HG02852 (cell line): Measurements from ENCODE around the gene PCBP3.
"Not testable (repeated sequence)": the region's sequence is repeated elsewhere in the genome, so short reads cannot be mapped to it uniquely, and the experiment has no call there.

ENCODE experiments used
- ATAC-seq: cut with Tn5 transposase; IDR thresholded peaks from one replicate; pipeline ENCODE4 v1.9.1; 2021; ENCODE audit warnings: mild to moderate bottlenecking, moderate library complexity; ENCODE audit not compliant: unreplicated experiment

PCBP3 gene

DNA sequence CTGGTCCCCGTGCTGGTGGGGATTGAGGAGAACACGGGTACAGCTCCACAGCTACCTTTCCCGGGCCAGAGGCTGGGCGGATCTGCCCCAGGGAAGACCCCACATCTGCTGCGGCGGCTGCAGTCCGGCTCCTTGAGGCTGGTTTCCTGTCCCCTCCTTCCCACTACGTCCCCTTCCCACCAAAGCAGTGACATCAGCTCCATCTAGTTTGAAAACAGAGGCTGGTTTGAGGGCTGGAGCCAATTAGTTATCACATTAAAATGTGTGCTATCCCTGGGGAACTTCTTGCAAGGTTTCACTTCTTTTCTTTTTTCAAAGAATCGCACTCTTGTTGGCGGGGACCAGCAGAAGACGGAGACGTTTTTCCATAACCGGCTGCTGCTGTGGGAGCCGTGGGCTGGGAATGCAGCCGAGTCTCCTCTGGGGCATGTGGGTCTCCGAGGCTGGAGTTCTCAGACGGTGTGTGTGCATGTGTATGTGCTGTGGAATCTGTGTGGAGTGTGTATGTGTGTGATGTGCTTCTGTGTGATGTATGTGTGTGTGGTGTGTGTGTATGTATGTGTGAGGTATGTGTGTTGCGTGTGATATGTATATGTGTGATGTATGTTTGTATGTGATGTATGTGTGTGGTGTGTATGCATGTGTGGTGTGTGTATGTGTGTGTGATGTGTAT is 8.9 kb upstream of the PCBP3 start:
- no peak for ATAC-seq

GRCh38 chr21:45635271-45636151 is 8.0 kb upstream of the PCBP3 start:
- no peak for ATAC-seq

GRCh38 chr21:45636459-45636858 is 7.1 kb upstream of the PCBP3 start:
- no peak for ATAC-seq

- no peak for ATAC-seq
Measured at GRCh38 chr21:45636951-45637646, 6.4 kb upstream of the PCBP3 start.

- no peak for ATAC-seq
Measured at GRCh38 chr21:45637883-45638282, 5.6 kb upstream of the PCBP3 start.

GRCh38 chr21:45638707-45639106 is 4.8 kb upstream of the PCBP3 start:
- ATAC-seq, result no peak

DNA sequence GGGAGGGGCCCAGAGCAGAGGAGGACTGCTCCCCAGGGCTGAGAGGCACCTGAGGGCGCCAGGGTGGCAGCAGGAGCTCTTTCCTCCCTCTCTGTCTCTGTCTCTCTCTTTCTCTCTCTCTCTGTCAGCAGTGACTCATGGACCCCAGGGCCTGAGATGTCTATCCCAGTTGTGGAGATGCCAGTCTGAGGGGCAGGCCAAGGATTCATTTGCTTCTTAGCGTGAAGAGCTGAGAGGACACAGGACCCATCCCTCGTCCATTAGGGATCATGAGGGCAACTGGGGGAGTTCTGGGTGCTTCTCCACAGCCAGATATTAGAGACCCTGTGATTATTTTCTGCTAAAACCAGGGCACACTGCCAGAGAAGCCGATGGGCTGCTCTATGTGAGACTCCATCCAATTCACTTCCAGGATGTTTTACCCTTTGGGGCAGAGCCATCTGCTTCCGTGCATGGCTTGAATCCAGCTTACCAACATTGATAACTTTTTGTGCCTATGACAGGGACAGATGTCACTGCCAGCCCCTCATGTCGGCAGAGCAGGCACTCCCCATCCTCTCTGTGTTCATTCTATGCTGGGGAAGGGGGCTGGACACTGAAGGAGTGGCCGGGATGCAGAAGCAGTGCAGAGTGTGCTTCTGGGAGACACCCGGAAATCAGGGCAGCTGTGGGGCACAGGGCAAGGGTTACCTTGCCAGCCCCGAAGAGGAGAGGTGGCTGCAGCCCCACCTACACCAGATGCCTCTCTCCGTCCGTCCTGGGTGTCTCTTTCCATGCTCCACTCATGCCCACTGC is 4.1 kb upstream of the PCBP3 start:
- ATAC-seq, result no peak

GRCh38 chr21:45640001-45640887 is 3.3 kb upstream of the PCBP3 start:
- ATAC-seq, result no peak

- no peak for ATAC-seq
Measured at GRCh38 chr21:45640888-45641479, 2.5 kb upstream of the PCBP3 start.

- no peak for ATAC-seq
Measured at GRCh38 chr21:45641480-45642035, 2.0 kb upstream of the PCBP3 start.

- no peak for ATAC-seq
Measured at GRCh38 chr21:45642122-45642813, 1.3 kb upstream of the PCBP3 start.

DNA sequence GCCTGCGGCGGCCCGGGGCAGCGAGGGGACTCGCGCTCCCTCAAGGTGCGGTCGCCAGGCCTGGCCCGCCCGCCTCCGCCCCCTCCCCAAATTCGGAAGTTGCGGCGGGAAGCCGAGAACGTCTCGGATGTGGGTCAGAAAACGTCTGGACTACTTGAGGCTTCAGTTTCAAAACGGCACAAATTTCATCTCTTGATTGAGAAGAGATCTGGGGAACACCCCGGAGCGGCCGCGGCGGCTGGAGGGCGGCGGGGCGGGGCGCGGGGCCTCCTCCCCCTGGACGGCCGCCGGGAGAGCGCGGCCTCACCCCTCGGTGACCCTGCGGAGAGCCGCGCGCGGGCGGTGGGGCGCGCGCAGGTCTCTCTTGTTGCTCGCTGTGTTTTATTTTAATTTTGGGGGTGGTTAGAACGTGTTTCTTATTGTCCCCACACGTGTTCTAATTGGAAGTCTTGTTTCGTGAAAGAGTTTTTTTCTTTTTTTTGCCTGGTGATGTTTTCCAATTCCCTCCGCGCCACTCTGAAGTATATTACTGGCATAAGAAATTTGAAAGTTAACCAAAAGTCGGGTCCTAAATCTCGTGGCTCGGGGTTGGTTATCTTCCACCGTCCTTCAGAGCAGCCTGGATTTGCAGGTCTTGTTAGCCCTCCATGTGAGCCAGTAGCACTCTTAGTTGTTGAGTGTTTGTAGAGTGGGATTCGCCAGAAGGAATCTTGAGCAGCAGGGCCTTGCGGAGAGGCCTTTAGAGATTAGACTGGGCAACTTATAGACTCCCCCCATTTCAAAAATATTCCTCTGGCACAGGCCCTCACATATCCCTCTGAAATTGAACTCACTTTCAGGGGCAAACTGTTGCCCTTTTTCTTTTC is 749 bp downstream of the PCBP3 start:
- ATAC-seq, result no peak

- no peak for ATAC-seq
Measured at GRCh38 chr21:45651921-45652320, 8.4 kb downstream of the PCBP3 start.

DNA sequence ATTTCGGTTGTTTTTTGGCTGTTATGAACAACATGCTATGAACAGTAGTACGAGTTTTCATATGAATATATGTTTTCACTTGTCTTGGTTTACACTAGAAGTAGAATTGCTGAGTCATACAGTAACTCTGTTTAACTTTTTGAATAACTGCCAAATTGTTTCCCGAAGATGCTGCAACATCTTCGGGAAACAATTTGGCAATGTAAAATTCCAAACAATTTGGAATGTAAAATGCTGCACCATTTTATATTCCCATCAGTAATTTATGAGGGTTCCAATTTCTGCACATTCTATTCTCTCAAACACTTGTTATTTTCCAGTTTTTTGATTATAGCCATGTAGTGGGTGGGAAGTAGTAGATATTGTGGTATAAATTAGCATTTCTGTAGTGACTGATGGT is 11.6 kb downstream of the PCBP3 start:
- ATAC-seq, result no peak

DNA sequence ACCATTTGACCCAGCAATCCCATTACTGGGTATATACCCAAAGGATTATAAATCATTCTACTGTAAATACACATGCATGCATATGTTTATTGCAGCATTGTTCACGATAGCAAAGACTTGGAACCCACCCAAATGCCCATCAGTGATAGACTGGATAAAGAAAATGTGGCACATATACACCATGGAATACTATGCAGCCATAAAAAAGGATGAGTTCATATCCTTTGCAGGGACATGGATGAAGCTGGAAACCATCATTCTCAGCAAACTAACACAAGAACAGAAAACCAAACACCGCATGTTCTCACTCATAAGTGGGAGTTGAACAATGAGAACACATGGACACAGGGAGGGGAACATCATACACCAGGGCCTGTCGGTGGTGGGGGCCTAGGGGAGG is 12.6 kb downstream of the PCBP3 start:
- ATAC-seq, result not testable (repeated sequence)

GRCh38 chr21:45661913-45662622 is 18.5 kb downstream of the PCBP3 start:
- ATAC-seq, result not testable (repeated sequence)

DNA sequence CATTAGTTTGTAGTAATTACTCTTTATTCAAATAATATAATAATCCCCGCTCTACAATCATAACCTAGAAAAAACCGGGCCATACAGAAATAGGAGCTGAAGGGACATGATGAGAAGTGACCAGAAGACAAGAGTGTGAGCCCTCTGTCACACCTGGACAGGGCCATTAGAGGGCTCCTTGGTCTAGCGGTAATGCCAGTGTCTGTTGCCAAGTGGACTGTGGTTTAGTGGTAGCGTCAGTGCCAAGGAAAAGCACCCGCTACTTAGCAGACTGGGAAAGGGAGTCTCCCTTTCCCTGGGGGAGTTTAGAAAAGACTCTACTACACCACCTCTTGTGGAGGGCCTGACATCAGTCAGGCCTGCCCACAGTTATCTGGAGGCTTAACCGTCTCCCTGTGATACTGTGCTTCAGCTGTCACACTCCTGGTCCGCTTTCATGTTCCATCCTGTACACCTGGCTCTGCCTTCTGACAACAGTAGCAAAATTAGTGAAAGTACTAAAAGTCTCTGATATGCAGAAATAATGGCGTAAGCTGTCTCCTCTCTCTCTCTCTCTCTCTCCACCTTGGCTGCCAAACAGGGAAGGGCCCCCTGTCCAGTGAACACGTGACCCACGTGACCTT is 19.2 kb downstream of the PCBP3 start:
- not testable (repeated sequence) for ATAC-seq
